Measurements from ENCODE around the gene RELCH. TPM values are rescaled to one million over a fixed set of nuclear protein-coding genes. Genes with fewer than 3 reads are reported as not detected.

The RELCH gene
- total RNA-seq, 4 donors from 2014 or later: 11.2 to 71.3 (median 26.5) TPM

DNA sequence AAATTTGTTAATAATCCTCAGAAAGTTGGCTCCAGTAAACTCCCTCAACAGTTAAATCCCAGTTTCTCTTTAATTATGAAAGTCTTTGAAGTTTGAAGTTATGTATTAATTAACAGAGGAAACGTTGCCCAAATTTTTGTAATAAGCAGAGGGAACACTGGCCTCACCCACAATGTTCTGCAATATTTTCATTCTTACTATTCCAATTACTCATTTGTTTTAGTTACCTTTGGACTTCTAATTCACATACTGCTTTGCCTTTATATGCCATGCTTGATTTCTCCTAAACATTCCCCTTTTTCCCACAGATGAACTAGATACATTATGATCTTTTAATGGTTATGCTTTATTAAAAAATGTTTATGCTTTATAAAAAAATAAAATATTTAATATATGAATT is 61.3 kb downstream of the RELCH start:
- Histone ChIP-seq H3K27me3 (no peaks in the 10 kb centered on the region), H3K36me3 (no peaks in the 10 kb centered on the region), H3K9me3 (no peaks in the 10 kb centered on the region), H3K4me1 (no peaks in the 10 kb centered on the region), H3K27ac (no peak overlapping the region), H3K4me3 (no peak overlapping the region)
- intact Hi-C loops (cut with DNase I; ENCODE audit: low total_unique reads): no loop called here
- TF ChIP-seq POLR2A (IDR thresholded peaks at IDR 0.05): no peak
- no peak for TF ChIP-seq CTCF (IDR thresholded peaks at IDR 0.05)
- DNase-seq: no peak

- no peaks in the 10 kb centered on the region for H3K36me3 ChIP-seq
- intact Hi-C loops (cut with DNase I; ENCODE audit: low total_unique reads): no loop called here
- H3K27me3 ChIP-seq: no peaks in the 10 kb centered on the region
- no peaks in the 10 kb centered on the region for H3K4me1 ChIP-seq
- H3K4me3 ChIP-seq: no peak overlapping the region
- H3K27ac ChIP-seq: no peak overlapping the region
- TF ChIP-seq POLR2A (IDR thresholded peaks at IDR 0.05) (no peak), CTCF (IDR thresholded peaks at IDR 0.05) (peak; percentile 46 to 69 (median 57))
- no peaks in the 10 kb centered on the region for H3K9me3 ChIP-seq
- DNase-seq: peak; percentile 47 to 72
These were observed 62.5 kb downstream of the RELCH start for GRCh38 chr18:62249478-62250097.

GRCh38 chr18:62250475-62250874 is 63.4 kb downstream of the RELCH start:
- Histone ChIP-seq H3K4me3 (no peak overlapping the region), H3K27me3 (no peaks in the 10 kb centered on the region), H3K36me3 (no peaks in the 10 kb centered on the region), H3K27ac (no peak overlapping the region), H3K9me3 (no peaks in the 10 kb centered on the region), H3K4me1 (no peaks in the 10 kb centered on the region)
- intact Hi-C loops (cut with DNase I; ENCODE audit: low total_unique reads): no loop called here
- TF ChIP-seq CTCF (IDR thresholded peaks at IDR 0.05): no peak
- no peak for TF ChIP-seq POLR2A (IDR thresholded peaks at IDR 0.05)
- no peak for DNase-seq

GRCh38 chr18:62258093-62258492 is 71.0 kb downstream of the RELCH start:
- Histone ChIP-seq H3K4me1 (no peaks in the 10 kb centered on the region), H3K9me3 (no peaks in the 10 kb centered on the region), H3K36me3 (no peaks in the 10 kb centered on the region), H3K27me3 (no peaks in the 10 kb centered on the region), H3K27ac (no peak overlapping the region), H3K4me3 (no peak overlapping the region)
- no peak for DNase-seq
- intact Hi-C loops (cut with DNase I; ENCODE audit: low total_unique reads): no loop called here
- TF ChIP-seq CTCF (IDR thresholded peaks at IDR 0.05): no peak

DNA sequence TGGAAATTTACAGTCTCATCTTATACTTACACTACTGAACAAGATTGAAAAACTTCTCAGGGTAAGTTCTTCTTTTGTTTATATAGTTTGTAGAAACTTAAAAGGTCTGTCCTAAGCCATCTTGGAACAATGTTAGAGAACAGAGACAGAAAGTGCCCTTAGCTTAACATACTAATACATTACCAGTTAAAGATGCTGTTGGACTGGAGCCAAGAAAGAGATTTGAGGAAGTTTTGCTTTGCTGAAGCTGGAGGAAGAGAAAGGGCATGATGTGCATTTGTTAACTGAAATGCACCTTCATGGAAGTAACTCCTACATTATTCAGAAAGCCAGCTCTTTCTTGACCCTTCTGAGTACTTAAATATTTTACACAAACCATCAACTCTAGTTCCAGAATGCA is 71.6 kb downstream of the RELCH start:
- H3K36me3 ChIP-seq: no peaks in the 10 kb centered on the region

More for the DNA sequence above, 71.6 kb downstream of the RELCH start:
- no peak for DNase-seq
- intact Hi-C loops (cut with DNase I; ENCODE audit: low total_unique reads): no loop called here
- Histone ChIP-seq H3K27ac (no peak overlapping the region), H3K9me3 (no peaks in the 10 kb centered on the region), H3K4me1 (no peaks in the 10 kb centered on the region), H3K4me3 (no peak overlapping the region), H3K27me3 (no peaks in the 10 kb centered on the region)
- no peak for TF ChIP-seq POLR2A (IDR thresholded peaks at IDR 0.05)
- TF ChIP-seq CTCF (IDR thresholded peaks at IDR 0.05): no peak

Measured in uterus (tissue), 4 donors.